WI38 (cell line): Measurements from ENCODE around the gene TLCD3B.

Experiments used
- H3K4me3 ChIP-seq: 2 replicates; pipeline ENCODE4 v1.5.1; 2011; ENCODE audit warnings: low read depth, mild to moderate bottlenecking, control low read depth, low read length
- TF ChIP-seq, protein P1 (sequence below): IDR thresholded peaks from 2 replicates; pipeline ENCODE4 v1.5.1; 2012; ENCODE audit warnings: low read depth, mild to moderate bottlenecking, control low read depth, low read length

TLCD3B gene

DNA sequence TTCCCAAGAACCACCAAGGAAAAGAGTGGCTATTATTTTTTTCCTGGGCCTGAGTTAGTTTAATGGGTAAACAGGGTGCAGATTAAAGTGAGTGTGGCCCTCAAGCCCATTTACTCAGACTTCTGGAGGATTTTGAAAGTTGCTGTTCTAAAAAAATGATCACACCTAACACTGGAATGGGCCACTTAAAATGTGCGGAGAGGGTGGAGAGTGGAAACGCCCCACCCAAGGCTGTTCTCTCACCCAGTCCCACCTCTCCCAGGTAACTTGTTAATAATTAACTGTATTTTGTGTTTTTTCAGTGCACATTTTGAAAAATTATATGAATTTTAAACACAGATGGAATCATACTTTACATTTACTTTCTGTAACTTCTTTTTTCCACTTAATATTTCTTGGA is 41.0 kb downstream of the TLCD3B start:
- TF ChIP-seq, protein P1, sequence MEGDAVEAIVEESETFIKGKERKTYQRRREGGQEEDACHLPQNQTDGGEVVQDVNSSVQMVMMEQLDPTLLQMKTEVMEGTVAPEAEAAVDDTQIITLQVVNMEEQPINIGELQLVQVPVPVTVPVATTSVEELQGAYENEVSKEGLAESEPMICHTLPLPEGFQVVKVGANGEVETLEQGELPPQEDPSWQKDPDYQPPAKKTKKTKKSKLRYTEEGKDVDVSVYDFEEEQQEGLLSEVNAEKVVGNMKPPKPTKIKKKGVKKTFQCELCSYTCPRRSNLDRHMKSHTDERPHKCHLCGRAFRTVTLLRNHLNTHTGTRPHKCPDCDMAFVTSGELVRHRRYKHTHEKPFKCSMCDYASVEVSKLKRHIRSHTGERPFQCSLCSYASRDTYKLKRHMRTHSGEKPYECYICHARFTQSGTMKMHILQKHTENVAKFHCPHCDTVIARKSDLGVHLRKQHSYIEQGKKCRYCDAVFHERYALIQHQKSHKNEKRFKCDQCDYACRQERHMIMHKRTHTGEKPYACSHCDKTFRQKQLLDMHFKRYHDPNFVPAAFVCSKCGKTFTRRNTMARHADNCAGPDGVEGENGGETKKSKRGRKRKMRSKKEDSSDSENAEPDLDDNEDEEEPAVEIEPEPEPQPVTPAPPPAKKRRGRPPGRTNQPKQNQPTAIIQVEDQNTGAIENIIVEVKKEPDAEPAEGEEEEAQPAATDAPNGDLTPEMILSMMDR, result no peak
- no peak overlapping the region for H3K4me3 ChIP-seq

DNA sequence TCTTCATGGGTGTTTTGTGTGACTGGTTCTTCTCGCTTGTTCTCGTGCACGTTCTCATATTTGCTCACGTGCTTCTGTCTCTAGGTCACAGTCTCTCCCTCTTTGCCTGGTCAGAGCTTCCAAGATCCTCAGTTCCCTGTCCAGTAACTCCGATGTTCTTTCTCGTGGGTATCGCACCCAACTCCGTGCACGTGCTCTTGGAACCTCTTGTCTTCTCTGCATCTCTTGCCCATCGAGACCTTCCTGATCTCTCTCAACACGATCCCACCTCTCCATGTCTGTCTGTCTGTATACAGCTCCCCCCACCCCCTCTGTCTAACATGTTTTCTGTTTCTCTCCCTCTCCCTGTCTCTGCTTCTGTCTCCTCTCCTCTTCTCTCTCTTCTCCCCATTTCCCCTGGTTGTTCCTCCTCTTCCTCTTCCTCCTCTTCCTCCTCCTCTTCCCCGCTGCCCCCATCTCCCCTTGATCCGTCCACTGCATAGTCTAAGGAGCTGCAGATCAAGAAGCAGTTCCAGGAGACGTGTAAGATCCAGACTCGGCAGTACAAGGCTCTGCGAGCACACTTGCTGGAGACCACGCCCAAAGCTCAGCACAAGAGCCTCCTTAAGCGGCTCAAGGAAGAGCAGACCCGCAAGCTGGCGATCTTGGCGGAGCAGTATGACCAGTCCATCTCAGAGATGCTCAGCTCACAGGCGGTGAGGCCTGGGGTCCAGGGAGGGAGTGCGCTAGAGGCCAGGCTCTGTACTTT is 41.8 kb downstream of the TLCD3B start:
- H3K4me3 ChIP-seq, result no peak overlapping the region
- TF ChIP-seq, protein P1, result no peak

DNA sequence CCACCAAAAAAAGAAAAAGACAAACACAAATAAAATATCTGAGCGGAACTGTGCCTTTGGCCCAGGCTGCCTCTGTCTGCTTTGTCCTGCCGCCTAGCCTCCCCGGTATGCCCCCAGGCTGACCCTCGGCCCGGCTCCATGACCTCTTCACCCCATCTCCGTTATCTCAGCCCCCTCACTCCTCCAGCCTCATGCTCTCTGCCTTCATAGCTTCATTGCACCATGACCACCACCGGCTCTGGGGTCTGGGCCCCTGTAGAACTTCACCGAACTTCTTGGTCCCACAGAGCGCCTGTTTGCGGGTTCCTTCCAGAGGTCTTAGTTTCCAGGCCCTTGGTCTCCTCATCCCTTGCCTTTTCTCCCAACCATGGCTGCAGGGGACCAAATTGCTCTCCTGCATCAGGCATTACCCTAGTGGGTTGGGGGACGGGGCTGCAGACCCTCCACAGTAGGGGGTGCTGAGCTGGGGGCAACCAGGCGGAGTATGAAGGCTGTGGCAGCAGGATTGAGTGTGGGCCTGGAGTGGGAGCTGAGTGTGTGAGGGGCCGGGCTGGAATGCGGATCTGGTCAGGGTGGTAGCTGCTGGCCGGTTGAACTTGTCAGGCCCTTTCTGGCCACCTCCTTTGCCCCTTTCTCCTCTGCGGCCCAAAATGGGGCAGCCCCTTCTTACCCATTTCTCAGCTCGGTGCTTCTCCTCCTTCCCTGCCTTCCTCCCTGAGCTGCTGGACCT is 42.6 kb downstream of the TLCD3B start:
- H3K4me3 ChIP-seq, result no peak overlapping the region
- TF ChIP-seq, protein P1, result no peak

DNA sequence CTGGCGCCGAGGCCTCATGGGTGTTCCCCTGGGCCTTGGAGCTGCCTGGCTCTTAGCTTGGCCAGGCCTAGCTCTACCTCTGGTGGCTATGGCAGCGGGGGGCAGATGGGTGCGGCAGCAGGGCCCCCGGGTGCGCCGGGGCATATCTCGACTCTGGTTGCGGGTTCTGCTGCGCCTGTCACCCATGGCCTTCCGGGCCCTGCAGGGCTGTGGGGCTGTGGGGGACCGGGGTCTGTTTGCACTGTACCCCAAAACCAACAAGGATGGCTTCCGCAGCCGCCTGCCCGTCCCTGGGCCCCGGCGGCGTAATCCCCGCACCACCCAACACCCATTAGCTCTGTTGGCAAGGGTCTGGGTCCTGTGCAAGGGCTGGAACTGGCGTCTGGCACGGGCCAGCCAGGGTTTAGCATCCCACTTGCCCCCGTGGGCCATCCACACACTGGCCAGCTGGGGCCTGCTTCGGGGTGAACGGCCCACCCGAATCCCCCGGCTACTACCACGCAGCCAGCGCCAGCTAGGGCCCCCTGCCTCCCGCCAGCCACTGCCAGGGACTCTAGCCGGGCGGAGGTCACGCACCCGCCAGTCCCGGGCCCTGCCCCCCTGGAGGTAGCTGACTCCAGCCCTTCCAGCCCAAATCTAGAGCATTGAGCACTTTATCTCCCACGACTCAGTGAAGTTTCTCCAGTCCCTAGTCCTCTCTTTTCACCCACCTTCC is 43.5 kb downstream of the TLCD3B start:
- TF ChIP-seq, protein P1, result no peak
- no peak overlapping the region for H3K4me3 ChIP-seq

DNA sequence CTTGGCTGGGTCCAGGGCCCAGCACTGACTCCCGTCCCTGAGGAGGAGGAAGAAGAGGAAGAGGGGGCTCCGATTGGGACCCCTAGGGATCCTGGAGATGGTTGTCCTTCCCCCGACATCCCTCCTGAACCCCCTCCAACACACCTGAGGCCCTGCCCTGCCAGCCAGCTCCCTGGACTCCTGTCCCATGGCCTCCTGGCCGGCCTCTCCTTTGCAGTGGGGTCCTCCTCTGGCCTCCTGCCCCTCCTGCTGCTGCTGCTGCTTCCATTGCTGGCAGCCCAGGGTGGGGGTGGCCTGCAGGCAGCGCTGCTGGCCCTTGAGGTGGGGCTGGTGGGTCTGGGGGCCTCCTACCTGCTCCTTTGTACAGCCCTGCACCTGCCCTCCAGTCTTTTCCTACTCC is 44.1 kb downstream of the TLCD3B start:
- TF ChIP-seq, protein P1, result no peak
- H3K4me3 ChIP-seq, result no peak overlapping the region

DNA sequence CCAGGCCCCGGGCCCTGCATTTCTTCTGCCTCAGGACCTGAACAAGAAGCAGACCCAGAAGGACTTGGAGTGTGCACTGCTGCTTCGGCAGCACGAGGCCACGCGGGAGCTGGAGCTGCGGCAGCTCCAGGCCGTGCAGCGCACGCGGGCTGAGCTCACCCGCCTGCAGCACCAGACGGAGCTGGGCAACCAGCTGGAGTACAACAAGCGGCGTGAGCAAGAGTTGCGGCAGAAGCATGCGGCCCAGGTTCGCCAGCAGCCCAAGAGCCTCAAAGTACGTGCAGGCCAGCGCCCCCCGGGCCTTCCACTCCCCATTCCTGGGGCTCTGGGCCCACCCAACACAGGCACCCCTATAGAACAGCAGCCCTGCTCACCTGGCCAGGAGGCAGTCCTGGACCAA is 44.8 kb downstream of the TLCD3B start:
- TF ChIP-seq, protein P1, result no peak
- no peak overlapping the region for H3K4me3 ChIP-seq

DNA sequence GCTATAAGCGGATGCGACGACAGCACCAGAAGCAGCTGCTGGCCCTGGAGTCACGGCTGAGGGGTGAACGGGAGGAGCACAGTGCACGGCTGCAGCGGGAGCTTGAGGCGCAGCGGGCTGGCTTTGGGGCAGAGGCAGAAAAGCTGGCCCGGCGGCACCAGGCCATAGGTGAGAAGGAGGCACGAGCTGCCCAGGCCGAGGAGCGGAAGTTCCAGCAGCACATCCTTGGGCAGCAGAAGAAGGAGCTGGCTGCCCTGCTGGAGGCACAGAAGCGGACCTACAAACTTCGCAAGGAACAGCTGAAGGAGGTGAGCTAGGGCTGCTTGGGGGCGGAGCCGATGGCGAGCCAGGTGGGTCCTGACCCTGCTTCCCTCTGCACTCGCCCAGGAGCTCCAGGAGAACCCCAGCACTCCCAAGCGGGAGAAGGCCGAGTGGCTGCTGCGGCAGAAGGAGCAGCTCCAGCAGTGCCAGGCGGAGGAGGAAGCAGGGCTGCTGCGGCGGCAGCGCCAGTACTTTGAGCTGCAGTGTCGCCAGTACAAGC is 45.7 kb downstream of the TLCD3B start:
- no peak overlapping the region for H3K4me3 ChIP-seq
- TF ChIP-seq, protein P1, result no peak
